ENCODE measurements around the gene CD40.

Gene CD40

DNA sequence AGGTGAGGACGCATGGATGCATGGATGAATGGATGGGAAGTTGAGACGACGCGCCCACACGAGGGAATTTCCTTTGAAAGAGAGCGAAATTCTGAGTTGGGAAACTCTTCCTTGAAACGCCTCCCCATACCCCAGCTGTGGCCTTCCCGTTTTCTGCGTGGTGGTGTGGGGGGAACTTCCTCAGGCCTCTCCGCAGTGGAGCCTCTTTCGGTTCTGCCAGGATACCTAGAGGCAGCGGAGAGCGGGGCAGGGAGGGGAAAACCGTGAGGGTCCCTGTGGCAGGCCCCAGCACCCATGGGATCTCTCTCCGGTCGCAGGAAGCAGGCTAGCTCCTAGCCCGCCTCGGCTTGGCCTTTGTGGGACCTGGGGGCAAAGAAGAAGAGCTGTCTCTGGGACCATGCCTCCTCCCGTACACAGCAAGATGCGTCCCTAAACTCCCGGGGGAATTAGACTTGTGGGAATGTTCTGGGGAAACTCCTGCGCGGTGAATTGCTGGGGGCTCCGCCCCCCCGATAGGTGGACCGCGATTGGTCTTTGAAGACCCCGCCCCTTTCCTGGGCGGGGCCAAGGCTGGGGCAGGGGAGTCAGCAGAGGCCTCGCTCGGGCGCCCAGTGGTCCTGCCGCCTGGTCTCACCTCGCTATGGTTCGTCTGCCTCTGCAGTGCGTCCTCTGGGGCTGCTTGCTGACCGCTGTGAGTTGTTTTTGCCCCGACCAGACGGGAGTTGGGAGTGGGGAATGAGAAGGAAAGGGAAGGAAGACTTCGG lies at the start of gene CD40:
CD40 (plus strand) TSS at position 611 of the 764 bp plus-strand sequence; CDS start at position 641, 30 bp downstream.
- Histone ChIP-seq H3K27ac (no peak within 1 kb of the TSS), H3K36me3 (replicated peaks) (no peaks in the 10 kb centered on the region), H3K4me3 (ENCODE audit: low read depth, low read length) (peak within 1 kb of the TSS; percentile 56), H3K27me3 (replicated peaks) (no peaks in the 10 kb centered on the region)
- TF ChIP-seq, protein P1, sequence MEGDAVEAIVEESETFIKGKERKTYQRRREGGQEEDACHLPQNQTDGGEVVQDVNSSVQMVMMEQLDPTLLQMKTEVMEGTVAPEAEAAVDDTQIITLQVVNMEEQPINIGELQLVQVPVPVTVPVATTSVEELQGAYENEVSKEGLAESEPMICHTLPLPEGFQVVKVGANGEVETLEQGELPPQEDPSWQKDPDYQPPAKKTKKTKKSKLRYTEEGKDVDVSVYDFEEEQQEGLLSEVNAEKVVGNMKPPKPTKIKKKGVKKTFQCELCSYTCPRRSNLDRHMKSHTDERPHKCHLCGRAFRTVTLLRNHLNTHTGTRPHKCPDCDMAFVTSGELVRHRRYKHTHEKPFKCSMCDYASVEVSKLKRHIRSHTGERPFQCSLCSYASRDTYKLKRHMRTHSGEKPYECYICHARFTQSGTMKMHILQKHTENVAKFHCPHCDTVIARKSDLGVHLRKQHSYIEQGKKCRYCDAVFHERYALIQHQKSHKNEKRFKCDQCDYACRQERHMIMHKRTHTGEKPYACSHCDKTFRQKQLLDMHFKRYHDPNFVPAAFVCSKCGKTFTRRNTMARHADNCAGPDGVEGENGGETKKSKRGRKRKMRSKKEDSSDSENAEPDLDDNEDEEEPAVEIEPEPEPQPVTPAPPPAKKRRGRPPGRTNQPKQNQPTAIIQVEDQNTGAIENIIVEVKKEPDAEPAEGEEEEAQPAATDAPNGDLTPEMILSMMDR (IDR thresholded peaks at IDR 0.05; ENCODE audit: low read depth, low read length, missing control alignments), result no peak
- peak; percentile 56 for DNase-seq
- in situ Hi-C loops (cut with HindIII; ENCODE audit: low pct_ligation_motif_present, low sequenced_read_pairs), result no loop called here

DNA sequence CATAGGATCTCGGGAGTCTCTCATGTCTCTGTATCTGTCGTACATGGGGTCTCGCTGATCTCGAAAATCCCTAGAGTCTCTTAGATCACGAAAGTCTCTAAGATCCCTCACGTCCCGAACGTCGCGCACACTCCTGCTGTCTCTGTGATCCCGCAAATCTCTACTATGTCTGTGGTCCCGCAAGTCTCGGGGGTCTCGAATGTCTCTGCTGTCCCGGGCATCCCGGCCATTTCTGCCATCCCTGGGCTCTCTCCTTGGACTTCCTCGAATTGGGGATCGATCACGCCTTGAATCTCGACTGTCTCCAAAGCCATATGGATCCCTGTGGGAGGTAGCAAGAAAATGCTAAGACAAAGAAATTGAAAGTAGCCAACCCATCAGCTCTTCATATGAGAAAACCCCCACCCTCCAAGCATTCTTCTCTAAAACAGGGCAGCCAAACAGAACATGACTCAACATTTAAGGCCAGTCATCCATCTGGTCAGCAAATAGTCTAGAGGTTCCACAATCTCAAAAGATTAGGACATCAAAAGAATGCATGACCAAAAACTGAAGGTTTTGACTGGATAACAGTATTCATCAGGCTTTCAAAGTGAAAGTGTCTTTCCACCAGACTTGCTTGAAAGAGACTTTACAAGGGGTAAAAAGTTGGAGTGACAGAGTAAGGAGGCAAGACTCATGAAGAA lies 47.8 kb upstream of the CD40 start:
- H3K36me3 ChIP-seq (replicated peaks), result peaks cover 30% of the 10 kb centered on the region
- DNase-seq, result peak; percentile 88
- H3K27me3 ChIP-seq (replicated peaks), result no peaks in the 10 kb centered on the region
- peak overlapping the region; percentile 21 for H3K27ac ChIP-seq
- TF ChIP-seq, protein P1 (IDR thresholded peaks at IDR 0.05; ENCODE audit: low read depth, low read length, missing control alignments), result no peak
- no peak overlapping the region for H3K4me3 ChIP-seq (ENCODE audit: low read depth, low read length)
- in situ Hi-C loops (cut with HindIII; ENCODE audit: low pct_ligation_motif_present, low sequenced_read_pairs), result no loop called here

DNA sequence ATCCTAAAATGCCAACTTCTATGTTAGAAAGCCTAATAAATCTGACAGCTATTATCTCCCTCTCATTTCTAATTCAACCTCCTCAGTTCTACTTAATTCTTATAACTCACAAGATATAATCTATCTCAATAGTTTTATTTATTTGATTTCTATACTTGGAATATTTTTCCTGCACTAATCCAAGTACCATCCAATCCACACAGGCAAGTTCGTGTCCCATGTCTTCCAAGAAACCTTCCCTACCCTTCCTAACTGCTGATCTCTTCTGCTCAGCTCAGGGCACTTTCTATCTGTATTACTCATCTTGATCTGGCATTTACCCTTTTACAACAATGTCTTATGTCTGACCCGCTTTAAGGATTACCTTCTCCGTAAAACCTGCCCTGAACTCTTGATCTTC lies 46.5 kb upstream of the CD40 start:
- TF ChIP-seq, protein P1 (IDR thresholded peaks at IDR 0.05; ENCODE audit: low read depth, low read length, missing control alignments), result no peak
- no peak for DNase-seq
- Histone ChIP-seq H3K4me3 (ENCODE audit: low read depth, low read length) (no peak overlapping the region), H3K36me3 (replicated peaks) (peaks cover 18% of the 10 kb centered on the region), H3K27me3 (replicated peaks) (no peaks in the 10 kb centered on the region), H3K27ac (no peak overlapping the region)
- in situ Hi-C loops (cut with HindIII; ENCODE audit: low pct_ligation_motif_present, low sequenced_read_pairs), result no loop called here

DNA sequence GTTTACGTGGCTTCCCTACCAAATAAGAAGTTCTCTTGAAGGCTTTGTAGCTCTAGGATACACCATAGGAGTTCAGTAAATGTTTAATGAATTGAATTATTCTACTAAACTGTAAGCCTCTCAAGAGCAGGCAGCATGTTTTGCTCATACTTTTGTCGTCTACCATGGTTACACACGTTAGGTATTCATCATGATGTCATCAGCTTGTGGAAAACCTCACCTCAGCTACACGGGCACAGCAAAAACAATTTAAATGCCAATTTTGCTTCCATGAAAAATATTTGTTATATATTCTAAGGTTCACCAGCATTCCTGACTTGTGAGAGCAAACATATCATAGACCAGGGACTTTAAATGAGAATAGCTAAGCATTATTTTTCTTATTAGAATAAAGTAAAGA lies 45.1 kb upstream of the CD40 start:
- no peak for DNase-seq

DNA sequence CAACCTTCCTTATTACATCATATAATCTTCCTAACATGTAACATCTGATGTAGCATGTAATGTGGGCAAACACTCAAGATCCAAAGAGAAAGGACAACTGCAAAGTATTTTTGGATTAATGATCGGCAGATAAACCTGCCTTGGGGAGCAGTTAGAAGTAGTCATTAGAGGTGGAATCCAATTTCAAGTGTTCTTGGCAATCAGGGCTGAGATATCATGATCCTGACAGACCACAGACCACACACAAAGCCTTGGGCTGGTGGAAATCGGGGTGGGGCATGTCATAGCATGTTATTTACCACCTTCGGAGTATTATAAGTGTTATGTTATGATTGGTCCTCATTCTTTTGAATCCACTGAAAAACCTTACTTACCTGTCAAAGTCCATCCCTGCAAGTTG lies 44.7 kb upstream of the CD40 start:
- Histone ChIP-seq H3K36me3 (replicated peaks) (peaks cover 17% of the 10 kb centered on the region), H3K4me3 (ENCODE audit: low read depth, low read length) (no peak overlapping the region), H3K27ac (no peak overlapping the region), H3K27me3 (replicated peaks) (no peaks in the 10 kb centered on the region)
- no peak for DNase-seq
- in situ Hi-C loops (cut with HindIII; ENCODE audit: low pct_ligation_motif_present, low sequenced_read_pairs), result no loop called here
- TF ChIP-seq, protein P1 (IDR thresholded peaks at IDR 0.05; ENCODE audit: low read depth, low read length, missing control alignments), result no peak

More for the DNA sequence above, 45.1 kb upstream of the CD40 start:
- H3K4me3 ChIP-seq (ENCODE audit: low read depth, low read length), result no peak overlapping the region
- no peak overlapping the region for H3K27ac ChIP-seq
- TF ChIP-seq, protein P1 (IDR thresholded peaks at IDR 0.05; ENCODE audit: low read depth, low read length, missing control alignments), result no peak
- H3K36me3 ChIP-seq (replicated peaks), result peaks cover 13% of the 10 kb centered on the region
- in situ Hi-C loops (cut with HindIII; ENCODE audit: low pct_ligation_motif_present, low sequenced_read_pairs), result no loop called here
- no peaks in the 10 kb centered on the region for H3K27me3 ChIP-seq (replicated peaks)
